Tibial artery (tissue), 4 donors: ENCODE measurements around the gene CYP2B6.
"Not testable (repeated sequence)": the region's sequence is repeated elsewhere in the genome, so short reads cannot be mapped to it uniquely, and the experiment has no call there.

Experiments used
- DNase-seq, 2 donors: peaks; one replicate each; pipeline ENCODE4 v3.0.0-alpha.2; 2019
- H3K27ac ChIP-seq, 2 donors: fragments of 200-600 bp; sonication (generic) in 1 of 2; 1 replicate in 1 of 2; 2 replicates in 1 of 2; pipeline ENCODE4 v1.5.1; 2018 to 2019; ENCODE audit warnings: mild to moderate bottlenecking in 1 of 2
- H3K27me3 ChIP-seq, 2 donors: fragments of 200-600 bp; sonication (generic) in 1 of 2; one replicate each; pipeline versions ENCODE4 v1.5.1 to v1.6.0; 2016 to 2019
- H3K36me3 ChIP-seq, 3 donors: fragments of 200-600 bp; sonication (generic) in 2 of 3; one replicate each; pipeline ENCODE4 v1.5.1; 2016 to 2019; ENCODE audit warnings: mild to moderate bottlenecking in 2 of 3
- H3K4me1 ChIP-seq, 4 donors: fragments of 200-600 bp; sonication (generic) in 2 of 4; 1 replicate in 3 of 4; 2 replicates in 1 of 4; pipeline ENCODE4 v1.5.1; 2016 to 2019
- H3K4me3 ChIP-seq, 2 donors: fragments of 200-600 bp; sonication (generic) in 1 of 2; 1 replicate in 1 of 2; 2 replicates in 1 of 2; pipeline ENCODE4 v1.5.1; 2018 to 2019; ENCODE audit warnings: mild to moderate bottlenecking in 2 of 2
- H3K9me3 ChIP-seq, 3 donors: fragments of 200-600 bp; sonication (generic) in 1 of 3; one replicate each; pipeline ENCODE4 v1.5.1; 2016 to 2019
- intact Hi-C: fragments of 100-400 bp; cut with DNase I; formaldehyde crosslinking; loops from one replicate; pipeline ENCODE4 v1.15.0; 2023; ENCODE audit warnings: low total_unique reads
- TF ChIP-seq, protein P1 (sequence below), 2 experiments: fragments of 200-600 bp in 1 of 2; fragments of 450-650 bp in 1 of 2; IDR thresholded peaks; one replicate each; pipeline ENCODE4 v1.5.1; 2017 to 2019; ENCODE audit warnings: antibody characterized with exemption in 2 of 2, mild to moderate bottlenecking in 1 of 2, moderate library complexity in 1 of 2

The CYP2B6 gene

DNA sequence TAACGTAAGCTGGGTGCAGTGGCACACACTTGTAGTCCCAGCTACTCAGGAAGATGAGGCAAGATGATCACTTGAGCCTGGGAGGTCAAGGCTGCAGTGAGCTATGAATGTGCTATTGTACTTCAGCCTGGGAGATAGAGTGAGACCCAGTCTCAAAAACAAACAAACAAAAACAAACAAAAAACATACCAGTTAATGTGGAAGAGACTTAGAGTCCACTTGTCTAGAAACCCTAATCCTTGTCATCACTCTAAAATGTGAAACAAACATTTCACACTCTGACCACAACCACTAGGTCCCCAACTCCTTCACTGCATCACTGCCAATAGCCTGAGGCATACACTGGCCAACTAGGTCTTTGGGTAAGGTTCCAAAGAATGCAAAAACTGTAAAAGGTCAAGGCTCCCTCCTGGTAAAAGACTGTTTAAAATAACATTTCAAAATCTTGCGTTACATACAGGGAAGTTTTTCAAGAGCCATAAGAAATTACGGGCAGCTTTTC is 28.6 kb upstream of the CYP2B6 start:
- no peak overlapping the region for H3K4me3 ChIP-seq
- no peaks in the 10 kb centered on the region for H3K36me3 ChIP-seq
- H3K27ac ChIP-seq, result no peak overlapping the region
- H3K9me3 ChIP-seq, result no peaks in the 10 kb centered on the region
- TF ChIP-seq, protein P1, sequence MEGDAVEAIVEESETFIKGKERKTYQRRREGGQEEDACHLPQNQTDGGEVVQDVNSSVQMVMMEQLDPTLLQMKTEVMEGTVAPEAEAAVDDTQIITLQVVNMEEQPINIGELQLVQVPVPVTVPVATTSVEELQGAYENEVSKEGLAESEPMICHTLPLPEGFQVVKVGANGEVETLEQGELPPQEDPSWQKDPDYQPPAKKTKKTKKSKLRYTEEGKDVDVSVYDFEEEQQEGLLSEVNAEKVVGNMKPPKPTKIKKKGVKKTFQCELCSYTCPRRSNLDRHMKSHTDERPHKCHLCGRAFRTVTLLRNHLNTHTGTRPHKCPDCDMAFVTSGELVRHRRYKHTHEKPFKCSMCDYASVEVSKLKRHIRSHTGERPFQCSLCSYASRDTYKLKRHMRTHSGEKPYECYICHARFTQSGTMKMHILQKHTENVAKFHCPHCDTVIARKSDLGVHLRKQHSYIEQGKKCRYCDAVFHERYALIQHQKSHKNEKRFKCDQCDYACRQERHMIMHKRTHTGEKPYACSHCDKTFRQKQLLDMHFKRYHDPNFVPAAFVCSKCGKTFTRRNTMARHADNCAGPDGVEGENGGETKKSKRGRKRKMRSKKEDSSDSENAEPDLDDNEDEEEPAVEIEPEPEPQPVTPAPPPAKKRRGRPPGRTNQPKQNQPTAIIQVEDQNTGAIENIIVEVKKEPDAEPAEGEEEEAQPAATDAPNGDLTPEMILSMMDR (IDR thresholded peaks at IDR 0.05), result no peak
- no peaks in the 10 kb centered on the region for H3K4me1 ChIP-seq
- intact Hi-C loops, result no loop called here
- no peaks in the 10 kb centered on the region for H3K27me3 ChIP-seq
- no peak for DNase-seq

DNA sequence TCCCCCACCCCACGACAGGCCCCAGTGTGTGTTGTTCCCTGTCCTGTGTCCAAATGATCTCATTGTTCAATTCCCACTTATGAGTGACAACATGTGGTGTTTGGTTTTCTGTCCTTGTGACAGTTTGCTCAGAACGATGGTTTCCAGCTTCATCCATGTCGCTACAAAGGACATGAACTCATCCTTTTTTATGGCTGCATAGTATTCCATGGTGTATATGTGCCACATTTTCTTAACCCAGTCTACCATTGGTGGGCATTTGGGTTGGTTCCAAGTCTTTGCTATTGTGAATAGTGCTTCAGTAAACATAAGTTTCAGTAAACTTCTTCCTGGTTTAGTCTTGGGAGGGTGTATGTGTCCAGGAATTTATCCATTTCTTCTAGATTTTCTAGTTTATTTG is 26.7 kb upstream of the CYP2B6 start:
- intact Hi-C loops, H3K4me3 ChIP-seq, H3K27me3 ChIP-seq, H3K27ac ChIP-seq, H3K9me3 ChIP-seq, H3K4me1 ChIP-seq, H3K36me3 ChIP-seq, DNase-seq: not testable (repeated sequence)

DNA sequence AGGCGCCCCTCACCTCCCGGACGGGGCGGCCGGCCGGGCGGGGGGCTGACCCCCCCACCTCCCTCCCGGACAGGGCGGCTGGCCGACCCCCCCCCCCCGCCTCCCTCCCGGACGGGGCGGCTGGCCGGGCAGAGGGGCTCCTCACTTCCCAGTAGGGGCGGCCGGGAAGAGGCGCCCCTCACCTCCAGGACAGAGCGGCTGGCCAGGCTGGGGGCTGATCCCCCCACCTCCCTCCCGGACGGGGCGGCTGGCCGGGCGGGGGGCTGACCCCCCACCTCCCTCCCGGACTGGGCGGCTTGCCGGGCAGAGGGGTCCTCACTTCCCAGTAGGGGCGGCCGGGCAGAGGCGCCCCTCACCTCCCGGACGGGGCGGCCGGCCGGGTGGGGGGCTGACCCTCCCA is 25.7 kb upstream of the CYP2B6 start:
- DNase-seq, H3K4me1 ChIP-seq, H3K36me3 ChIP-seq, H3K9me3 ChIP-seq, H3K27me3 ChIP-seq, H3K4me3 ChIP-seq, intact Hi-C loops, H3K27ac ChIP-seq: not testable (repeated sequence)

GRCh38 chr19:40966591-40966990 is 24.5 kb upstream of the CYP2B6 start:
- H3K4me1 ChIP-seq, H3K9me3 ChIP-seq, H3K27ac ChIP-seq, H3K36me3 ChIP-seq, H3K4me3 ChIP-seq, intact Hi-C loops, DNase-seq: not testable (repeated sequence)
- H3K27me3 ChIP-seq, result peaks cover 0 to 10% of the 10 kb centered on the region in 2 donors

DNA sequence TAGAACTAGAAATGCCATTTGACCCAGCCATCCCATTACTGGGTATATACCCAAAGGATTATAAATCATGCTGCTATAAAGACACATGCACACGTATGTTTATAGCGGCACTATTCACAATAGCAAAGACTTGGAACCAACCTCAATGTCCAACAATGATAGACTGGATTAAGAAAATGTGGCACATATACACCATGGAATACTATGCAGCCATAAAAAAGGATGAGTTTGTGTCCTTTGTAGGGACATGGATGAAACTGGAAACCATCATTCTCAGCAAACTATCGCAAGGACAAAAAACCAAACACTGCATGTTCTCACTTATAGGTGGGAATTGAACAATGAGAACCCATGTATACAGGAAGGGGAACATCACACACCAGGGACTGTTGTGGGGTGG is 23.0 kb upstream of the CYP2B6 start:
- H3K27ac ChIP-seq, H3K4me1 ChIP-seq, DNase-seq, H3K9me3 ChIP-seq, H3K4me3 ChIP-seq, intact Hi-C loops, H3K36me3 ChIP-seq: not testable (repeated sequence)
- peaks cover 0 to 22% of the 10 kb centered on the region in 2 donors for H3K27me3 ChIP-seq

GRCh38 chr19:40969721-40970120 is 21.4 kb upstream of the CYP2B6 start:
- H3K4me3 ChIP-seq, H3K27ac ChIP-seq, H3K9me3 ChIP-seq, DNase-seq, H3K36me3 ChIP-seq, intact Hi-C loops, H3K4me1 ChIP-seq: not testable (repeated sequence)
- peaks cover 0 to 22% of the 10 kb centered on the region in 2 donors for H3K27me3 ChIP-seq

GRCh38 chr19:40970396-40971345 is 20.4 kb upstream of the CYP2B6 start:
- H3K9me3 ChIP-seq, H3K4me3 ChIP-seq, H3K27ac ChIP-seq, H3K36me3 ChIP-seq, DNase-seq, H3K4me1 ChIP-seq, intact Hi-C loops: not testable (repeated sequence)
- peaks cover 0 to 22% of the 10 kb centered on the region in 2 donors for H3K27me3 ChIP-seq

DNA sequence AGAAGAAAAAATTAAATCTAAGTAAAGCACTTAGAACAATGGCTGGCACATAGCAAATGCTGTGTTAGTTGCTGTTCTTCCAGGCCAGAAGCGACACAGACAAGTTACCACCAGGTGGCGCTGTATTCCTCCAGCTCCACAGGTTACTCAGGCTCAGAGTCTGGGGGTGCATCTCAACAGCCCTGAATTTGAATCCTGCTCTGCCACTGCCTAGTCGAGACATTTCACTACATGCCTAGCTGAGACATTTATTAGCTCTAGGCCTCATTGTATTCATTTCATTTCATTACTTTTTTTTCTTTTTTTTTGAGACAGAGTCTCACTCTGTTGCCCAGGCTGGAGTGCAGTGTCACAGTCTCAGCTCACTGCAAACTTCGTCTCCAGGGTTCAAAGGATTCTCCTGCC is 16.4 kb upstream of the CYP2B6 start:
- H3K4me3 ChIP-seq, result no peak overlapping the region
- no peaks in the 10 kb centered on the region for H3K9me3 ChIP-seq
- TF ChIP-seq, protein P1 (IDR thresholded peaks at IDR 0.05), result peak; percentile 57 to 81
- peaks cover 0 to 26% of the 10 kb centered on the region in 2 donors for H3K27me3 ChIP-seq
- no peaks in the 10 kb centered on the region for H3K4me1 ChIP-seq
- DNase-seq, result peak; percentile 67 to 68
- no peak overlapping the region for H3K27ac ChIP-seq
- no peaks in the 10 kb centered on the region for H3K36me3 ChIP-seq
- intact Hi-C loops, result no loop called here
